Prostate gland (tissue), 2 donors: ENCODE data around the gene RPL13. TPM values are rescaled to one million over a fixed set of nuclear protein-coding genes. Genes with fewer than 3 reads are reported as not detected.

Source experiments
- DNase-seq: peaks from one replicate; pipeline ENCODE4 v3.0.0-alpha.2; 2019; ENCODE audit warnings: low spot score
- H3K27ac ChIP-seq, 2 donors: fragments of 200-600 bp; sonication (generic); 2 replicates each; pipeline ENCODE4 v1.5.1; 2017 to 2019
- H3K27me3 ChIP-seq: fragments of 200-600 bp; sonication (generic); replicated peaks from 2 replicates; pipeline ENCODE4 v1.5.1; 2019; ENCODE audit not compliant: insufficient read depth
- H3K36me3 ChIP-seq, 2 donors: fragments of 200-600 bp; sonication (generic); 1 replicate in 1 of 2; 2 replicates in 1 of 2; pipeline versions ENCODE4 v1.5.1 to v1.8.1; 2017 to 2019
- H3K4me1 ChIP-seq: fragments of 200-600 bp; sonication (generic); replicated peaks from 2 replicates; pipeline ENCODE4 v1.5.1; 2019
- H3K4me3 ChIP-seq, 2 donors: fragments of 200-600 bp; sonication (generic); 2 replicates each; pipeline ENCODE4 v1.5.1; 2017 to 2019
- H3K9me3 ChIP-seq: fragments of 200-600 bp; sonication (generic); 2 replicates; pipeline ENCODE4 v1.5.1; 2017
- POLR2A ChIP-seq: fragments of 450-650 bp; IDR thresholded peaks from one replicate; pipeline ENCODE4 v1.6.1; 2016; ENCODE audit warnings: antibody characterized with exemption, mild to moderate bottlenecking
- POLR2AphosphoS5 ChIP-seq: sonication (generic); formaldehyde crosslinking; IDR thresholded peaks from one replicate; pipeline ENCODE4 v1.6.1; 2017; ENCODE audit warnings: antibody characterized with exemption
- WGBS: methylation state at CpG from one replicate; pipeline ENCODE4 v1.1.5; 2018; 5-methylcytosine and 5-hydroxymethylcytosine counted together
- intact Hi-C: fragments of 100-400 bp; cut with DNase I; formaldehyde crosslinking; loops from one replicate; pipeline ENCODE4 v1.14.2; 2022
- total RNA-seq, 2 donors: library from RNA; depleted of rRNA; stranded (reverse); fragments of >200 nt; gene quantifications; one replicate each; pipeline ENCODE4 v1.1.0, GENCODE V29; 2016
- TF ChIP-seq, protein P1 (sequence below), 4 experiments: fragments of 200-600 bp in 2 of 4; fragments of 450-650 bp in 2 of 4; sonication (generic) in 2 of 4; IDR thresholded peaks; 1 replicate in 3 of 4; 2 replicates in 1 of 4; pipeline ENCODE4 v1.5.1; 2016 to 2019; ENCODE audit warnings: antibody characterized with exemption in 4 of 4, mild to moderate bottlenecking in 2 of 4, moderate library complexity in 2 of 4

RPL13 gene
- total RNA-seq, 2 donors from 2014 or later = 6,889 to 11,644 TPM

DNA sequence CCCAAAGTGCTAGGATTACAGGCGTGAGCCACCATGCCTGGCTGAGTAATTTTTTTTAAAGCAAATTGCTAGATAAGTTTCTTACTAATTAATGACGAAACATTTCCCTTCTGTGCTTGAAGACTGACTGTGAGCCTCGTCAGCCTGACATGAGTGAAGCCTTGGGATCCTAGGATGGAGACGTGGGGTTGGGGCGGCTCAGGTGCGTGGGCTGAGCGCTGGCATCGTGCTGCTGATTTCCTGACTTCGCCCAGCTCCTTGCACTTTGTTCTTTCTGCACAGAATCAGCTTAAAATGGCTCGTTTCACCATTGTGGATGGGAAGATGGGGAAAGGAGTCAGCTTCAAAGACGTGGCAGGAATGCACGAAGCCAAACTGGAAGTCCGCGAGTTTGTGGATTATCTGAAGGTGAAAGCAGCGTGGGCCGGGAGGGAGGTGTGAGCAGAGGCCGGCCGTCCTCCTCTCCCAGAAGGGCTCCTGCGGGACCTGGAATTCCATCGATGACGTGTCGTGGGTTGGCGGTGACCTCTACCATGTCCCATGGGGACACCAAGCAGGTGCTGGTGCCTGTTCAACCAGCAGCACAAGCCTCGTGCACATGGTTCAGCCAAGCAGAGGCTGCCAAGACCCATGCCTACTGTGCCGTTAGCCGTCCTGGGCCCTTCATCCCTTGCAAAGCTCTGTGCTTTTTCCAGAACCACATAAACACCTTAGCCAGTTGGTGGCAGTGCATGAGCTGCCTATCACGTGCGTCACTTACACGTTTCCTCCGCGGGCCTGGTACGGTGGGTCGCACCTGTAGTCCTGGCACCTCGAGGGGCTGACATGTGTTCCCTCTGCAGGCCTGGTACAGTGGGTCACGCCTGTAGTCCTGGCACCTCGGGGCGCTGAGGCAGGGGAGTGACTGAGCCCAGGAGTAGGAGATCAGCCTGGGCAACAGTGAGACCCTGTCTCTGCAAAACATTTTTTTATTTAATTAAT lies 29.8 kb upstream of the RPL13 start:
- TF ChIP-seq, protein P1, sequence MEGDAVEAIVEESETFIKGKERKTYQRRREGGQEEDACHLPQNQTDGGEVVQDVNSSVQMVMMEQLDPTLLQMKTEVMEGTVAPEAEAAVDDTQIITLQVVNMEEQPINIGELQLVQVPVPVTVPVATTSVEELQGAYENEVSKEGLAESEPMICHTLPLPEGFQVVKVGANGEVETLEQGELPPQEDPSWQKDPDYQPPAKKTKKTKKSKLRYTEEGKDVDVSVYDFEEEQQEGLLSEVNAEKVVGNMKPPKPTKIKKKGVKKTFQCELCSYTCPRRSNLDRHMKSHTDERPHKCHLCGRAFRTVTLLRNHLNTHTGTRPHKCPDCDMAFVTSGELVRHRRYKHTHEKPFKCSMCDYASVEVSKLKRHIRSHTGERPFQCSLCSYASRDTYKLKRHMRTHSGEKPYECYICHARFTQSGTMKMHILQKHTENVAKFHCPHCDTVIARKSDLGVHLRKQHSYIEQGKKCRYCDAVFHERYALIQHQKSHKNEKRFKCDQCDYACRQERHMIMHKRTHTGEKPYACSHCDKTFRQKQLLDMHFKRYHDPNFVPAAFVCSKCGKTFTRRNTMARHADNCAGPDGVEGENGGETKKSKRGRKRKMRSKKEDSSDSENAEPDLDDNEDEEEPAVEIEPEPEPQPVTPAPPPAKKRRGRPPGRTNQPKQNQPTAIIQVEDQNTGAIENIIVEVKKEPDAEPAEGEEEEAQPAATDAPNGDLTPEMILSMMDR (IDR thresholded peaks at IDR 0.05) = no peak
- TF ChIP-seq POLR2AphosphoS5 = no peak
- no peak for TF ChIP-seq POLR2A
- Histone ChIP-seq H3K9me3 (no peaks in the 10 kb centered on the region), H3K27me3 (no peaks in the 10 kb centered on the region), H3K4me1 (no peaks in the 10 kb centered on the region), H3K36me3 (peaks cover 8 to 26% of the 10 kb centered on the region in 2 donors), H3K27ac (no peak overlapping the region), H3K4me3 (no peak overlapping the region)
- WGBS = 93% methylated on average over 37 of the region's 37 CpGs
- no peak for DNase-seq
- intact Hi-C loops = no loop called here

DNA sequence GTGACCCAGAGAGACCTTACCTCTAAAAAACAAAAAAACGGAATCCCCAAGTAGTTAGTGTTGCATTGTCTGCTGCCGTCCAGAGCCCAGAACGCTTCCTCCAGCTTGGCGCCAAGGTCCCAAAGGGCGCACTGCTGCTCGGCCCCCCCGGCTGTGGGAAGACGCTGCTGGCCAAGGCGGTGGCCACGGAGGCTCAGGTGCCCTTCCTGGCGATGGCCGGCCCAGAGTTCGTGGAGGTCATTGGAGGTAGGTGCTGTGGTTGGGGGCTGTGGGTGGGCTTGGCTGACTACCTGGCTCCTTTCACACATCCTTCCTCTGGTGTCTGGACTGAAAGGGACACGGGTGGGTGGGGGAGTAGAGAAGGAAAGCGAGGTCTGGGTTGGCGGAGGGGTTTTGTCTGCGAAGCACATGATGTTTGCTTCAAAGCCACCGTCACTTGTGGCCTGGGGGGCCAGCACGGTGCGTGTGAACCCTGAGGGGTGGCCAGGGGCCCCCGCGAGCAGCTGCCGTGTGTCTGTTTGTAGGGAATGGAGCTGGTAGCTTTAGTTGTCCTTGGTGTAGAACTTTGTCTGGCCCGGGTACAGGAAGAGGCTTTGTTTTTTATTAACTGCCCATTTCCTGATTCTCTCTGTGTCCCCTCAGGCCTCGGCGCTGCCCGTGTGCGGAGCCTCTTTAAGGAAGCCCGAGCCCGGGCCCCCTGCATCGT lies 28.5 kb upstream of the RPL13 start:
- WGBS = 88% methylated on average over 31 of the region's 31 CpGs
- Histone ChIP-seq H3K4me3 (no peak overlapping the region), H3K36me3 (peaks cover 8 to 27% of the 10 kb centered on the region in 2 donors), H3K4me1 (no peaks in the 10 kb centered on the region), H3K27me3 (no peaks in the 10 kb centered on the region), H3K9me3 (no peaks in the 10 kb centered on the region), H3K27ac (no peak overlapping the region)
- no peak for DNase-seq
- TF ChIP-seq POLR2AphosphoS5 (no peak), POLR2A (no peak)
- TF ChIP-seq, protein P1 (IDR thresholded peaks at IDR 0.05) = no peak
- intact Hi-C loops = no loop called here

DNA sequence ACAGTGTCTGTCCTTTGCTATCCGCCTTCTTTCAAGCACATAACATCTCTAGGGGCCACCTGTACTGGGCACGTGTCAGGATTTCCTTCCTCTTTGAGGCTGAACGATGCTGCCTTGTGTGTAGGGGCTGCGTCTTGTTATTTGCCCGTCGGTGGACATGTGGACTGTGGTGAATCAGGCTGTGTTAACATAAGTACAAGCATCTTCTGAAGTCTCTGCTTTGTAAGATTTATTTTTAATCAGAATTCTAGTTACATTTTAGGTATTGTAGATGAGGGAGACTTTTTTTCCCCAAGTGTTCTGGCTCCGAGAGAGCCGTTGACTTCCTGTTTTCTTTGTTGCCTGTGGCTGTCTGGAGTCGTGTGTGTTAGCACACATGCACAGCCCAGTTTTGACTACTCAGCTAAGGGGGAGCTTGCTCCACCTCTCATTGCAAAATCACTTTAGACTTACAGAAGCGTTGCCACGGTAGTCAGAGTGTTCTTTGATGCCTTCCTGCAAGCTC lies 26.2 kb upstream of the RPL13 start:
- no peak for DNase-seq
- TF ChIP-seq POLR2AphosphoS5 (no peak), POLR2A (no peak)
- TF ChIP-seq, protein P1 (IDR thresholded peaks at IDR 0.05) = no peak
- Histone ChIP-seq H3K4me1 (no peaks in the 10 kb centered on the region), H3K27ac (no peak overlapping the region), H3K36me3 (peaks cover 8 to 20% of the 10 kb centered on the region in 2 donors), H3K9me3 (no peaks in the 10 kb centered on the region), H3K27me3 (no peaks in the 10 kb centered on the region), H3K4me3 (no peak overlapping the region)
- whole genome bisulfite sequencing = 70% methylated on average over 11 of the region's 11 CpGs
- intact Hi-C loops = no loop called here

DNA sequence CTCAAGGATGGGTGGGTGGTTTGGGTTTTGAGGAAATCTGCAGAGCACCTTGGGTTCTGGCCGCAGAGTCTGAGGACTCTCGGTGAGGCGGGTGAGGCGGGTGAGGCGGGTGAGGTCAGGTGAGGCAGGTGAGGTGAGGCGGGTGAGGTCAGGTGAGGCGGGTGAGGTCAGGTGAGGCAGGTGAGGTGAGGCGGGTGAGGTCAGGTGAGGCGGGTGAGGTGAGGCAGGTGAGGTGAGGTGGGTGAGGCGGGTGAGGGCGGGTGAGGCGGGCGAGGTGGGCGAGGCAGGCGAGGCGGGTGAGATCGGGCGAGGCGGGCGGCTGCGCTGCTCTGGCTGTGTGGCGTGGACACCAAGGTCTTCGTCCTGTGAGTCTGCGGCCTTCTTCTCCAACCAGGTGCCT lies 24.1 kb upstream of the RPL13 start:
- 91% methylated on average over 24 of the region's 24 CpGs for WGBS
- peaks cover 0 to 19% of the 10 kb centered on the region in 2 donors for H3K36me3 ChIP-seq

More for the DNA sequence above, 24.1 kb upstream of the RPL13 start:
- Histone ChIP-seq H3K27me3 (no peaks in the 10 kb centered on the region), H3K4me1 (no peaks in the 10 kb centered on the region), H3K4me3 (no peak overlapping the region), H3K9me3 (no peaks in the 10 kb centered on the region), H3K27ac (no peak overlapping the region)
- TF ChIP-seq, protein P1 (IDR thresholded peaks at IDR 0.05) = no peak
- TF ChIP-seq POLR2A (no peak), POLR2AphosphoS5 (no peak)
- DNase-seq = no peak
- intact Hi-C loops = no loop called here
